ENCODE measurements around the gene COPS7A.

COPS7A gene, protein sequence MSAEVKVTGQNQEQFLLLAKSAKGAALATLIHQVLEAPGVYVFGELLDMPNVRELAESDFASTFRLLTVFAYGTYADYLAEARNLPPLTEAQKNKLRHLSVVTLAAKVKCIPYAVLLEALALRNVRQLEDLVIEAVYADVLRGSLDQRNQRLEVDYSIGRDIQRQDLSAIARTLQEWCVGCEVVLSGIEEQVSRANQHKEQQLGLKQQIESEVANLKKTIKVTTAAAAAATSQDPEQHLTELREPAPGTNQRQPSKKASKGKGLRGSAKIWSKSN

DNA sequence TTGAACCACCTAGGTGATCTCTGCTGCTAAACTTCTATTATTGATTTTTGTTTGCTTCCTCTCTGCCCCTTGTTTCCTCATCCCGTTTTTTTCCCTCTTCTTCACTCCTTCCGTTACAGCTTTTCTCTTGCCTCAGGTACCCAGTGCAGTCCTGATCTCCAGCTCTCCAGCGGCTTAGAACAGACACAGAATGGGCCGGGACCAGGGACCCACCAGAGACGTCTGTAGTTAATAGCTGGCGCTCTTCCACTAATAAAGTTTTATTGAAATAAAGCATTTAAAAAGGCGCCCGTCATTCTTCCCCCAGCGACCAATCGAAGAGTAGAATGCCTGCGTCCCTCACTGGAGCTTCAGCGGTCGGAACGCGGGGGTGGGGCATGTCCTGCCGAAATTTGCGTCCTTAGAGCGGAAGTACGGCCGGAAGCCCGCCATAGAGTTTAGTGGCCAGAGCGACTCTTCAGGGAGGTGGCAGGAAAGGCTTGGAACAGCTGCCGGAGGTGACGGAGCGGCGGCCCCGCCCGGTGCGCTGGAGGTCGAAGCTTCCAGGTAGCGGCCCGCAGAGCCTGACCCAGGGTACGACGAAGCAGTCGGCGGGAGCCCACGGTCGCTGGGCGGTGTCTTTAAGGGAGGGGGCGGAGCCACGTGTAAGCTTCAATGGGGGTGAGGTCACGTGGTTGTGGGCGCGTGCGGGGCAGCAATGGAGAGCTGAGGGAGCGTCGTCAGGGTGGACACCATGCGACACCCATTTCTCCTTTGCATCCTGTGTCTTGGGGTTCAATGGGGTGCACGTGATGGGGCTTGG lies at the start of gene COPS7A:
Gene COPS7A (plus strand): TSS at position 440 of the 802 bp plus-strand sequence. CDS start 611 bp downstream, outside the sequence.
- H3K36me3 Mint-ChIP-seq: peaks cover 5% of the 10 kb centered on the region
- peaks cover 24% of the 10 kb centered on the region for H3K4me1 Mint-ChIP-seq (ENCODE audit: low read depth)
- peak within 1 kb of the TSS; percentile 94 for H3K4me3 Mint-ChIP-seq
- no peaks in the 10 kb centered on the region for H3K9me3 Mint-ChIP-seq (ENCODE audit: low read depth)
- H3K27me3 Mint-ChIP-seq: no peaks in the 10 kb centered on the region
- H3K27ac Mint-ChIP-seq: peak within 1 kb of the TSS; percentile 95

- Mint-ChIP-seq H3K27me3 (no peaks in the 10 kb centered on the region), H3K27ac (no peak overlapping the region), H3K9me3 (ENCODE audit: low read depth) (no peaks in the 10 kb centered on the region), H3K36me3 (peaks cover 11% of the 10 kb centered on the region), H3K4me3 (no peak overlapping the region), H3K4me1 (ENCODE audit: low read depth) (peaks cover 8% of the 10 kb centered on the region)
Observed at GRCh38 chr12:6676962-6677361, 46.9 kb upstream of the COPS7A start.

DNA sequence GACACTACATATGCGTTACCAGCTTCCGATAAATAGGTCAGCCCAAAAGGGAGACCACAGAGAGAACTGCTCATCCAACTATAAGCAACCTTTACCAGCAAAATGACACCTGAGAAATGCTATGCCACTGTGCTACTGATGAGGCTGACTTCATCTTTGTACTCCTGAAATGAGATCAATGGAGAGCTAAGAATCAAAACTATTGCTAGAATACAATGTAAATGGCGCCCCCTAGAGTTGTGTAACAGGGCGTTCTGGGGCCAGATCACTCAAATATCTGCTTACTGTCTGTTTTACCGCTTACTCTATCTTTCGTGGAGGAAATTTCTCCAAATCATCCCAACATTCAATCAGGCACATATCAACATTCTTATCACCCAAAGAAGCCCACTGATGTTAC lies 39.2 kb upstream of the COPS7A start:
- Mint-ChIP-seq H3K36me3 (peaks cover 2% of the 10 kb centered on the region), H3K4me3 (peak overlapping the region; percentile 20), H3K4me1 (ENCODE audit: low read depth) (peaks cover 56% of the 10 kb centered on the region), H3K9me3 (ENCODE audit: low read depth) (no peaks in the 10 kb centered on the region), H3K27ac (peak overlapping the region; percentile 66), H3K27me3 (no peaks in the 10 kb centered on the region)

DNA sequence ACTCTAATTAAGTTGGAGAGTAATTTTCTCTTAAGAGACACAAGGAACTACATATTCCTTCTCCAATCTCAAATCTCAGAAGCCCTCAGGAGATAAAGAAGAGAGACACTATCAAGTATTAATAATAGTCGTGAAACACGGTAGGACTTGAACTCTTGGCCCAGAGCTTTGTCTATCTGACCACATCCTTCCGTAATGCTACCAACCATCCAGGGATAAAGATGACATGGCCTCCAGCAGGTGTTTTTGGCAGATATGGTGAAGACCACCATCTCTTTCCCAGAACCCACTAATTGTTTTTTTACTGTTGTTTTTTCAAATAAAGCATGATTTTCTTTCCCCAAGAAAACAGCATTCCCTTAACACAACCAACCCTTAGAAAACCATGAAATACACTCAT lies 38.0 kb upstream of the COPS7A start:
- no peaks in the 10 kb centered on the region for H3K9me3 Mint-ChIP-seq (ENCODE audit: low read depth)
- H3K36me3 Mint-ChIP-seq: peaks cover 2% of the 10 kb centered on the region
- H3K4me3 Mint-ChIP-seq: no peak overlapping the region
- H3K27ac Mint-ChIP-seq: peak overlapping the region; percentile 50
- no peaks in the 10 kb centered on the region for H3K27me3 Mint-ChIP-seq
- peaks cover 60% of the 10 kb centered on the region for H3K4me1 Mint-ChIP-seq (ENCODE audit: low read depth)

- peaks cover 52% of the 10 kb centered on the region for H3K4me1 Mint-ChIP-seq (ENCODE audit: low read depth)
- peak overlapping the region; percentile 94 for H3K27ac Mint-ChIP-seq
- peak overlapping the region; percentile 98 for H3K4me3 Mint-ChIP-seq
- H3K36me3 Mint-ChIP-seq: peaks cover 4% of the 10 kb centered on the region
- no peaks in the 10 kb centered on the region for H3K9me3 Mint-ChIP-seq (ENCODE audit: low read depth)
- no peaks in the 10 kb centered on the region for H3K27me3 Mint-ChIP-seq
Observed at GRCh38 chr12:6688543-6688998, 35.3 kb upstream of the COPS7A start.

DNA sequence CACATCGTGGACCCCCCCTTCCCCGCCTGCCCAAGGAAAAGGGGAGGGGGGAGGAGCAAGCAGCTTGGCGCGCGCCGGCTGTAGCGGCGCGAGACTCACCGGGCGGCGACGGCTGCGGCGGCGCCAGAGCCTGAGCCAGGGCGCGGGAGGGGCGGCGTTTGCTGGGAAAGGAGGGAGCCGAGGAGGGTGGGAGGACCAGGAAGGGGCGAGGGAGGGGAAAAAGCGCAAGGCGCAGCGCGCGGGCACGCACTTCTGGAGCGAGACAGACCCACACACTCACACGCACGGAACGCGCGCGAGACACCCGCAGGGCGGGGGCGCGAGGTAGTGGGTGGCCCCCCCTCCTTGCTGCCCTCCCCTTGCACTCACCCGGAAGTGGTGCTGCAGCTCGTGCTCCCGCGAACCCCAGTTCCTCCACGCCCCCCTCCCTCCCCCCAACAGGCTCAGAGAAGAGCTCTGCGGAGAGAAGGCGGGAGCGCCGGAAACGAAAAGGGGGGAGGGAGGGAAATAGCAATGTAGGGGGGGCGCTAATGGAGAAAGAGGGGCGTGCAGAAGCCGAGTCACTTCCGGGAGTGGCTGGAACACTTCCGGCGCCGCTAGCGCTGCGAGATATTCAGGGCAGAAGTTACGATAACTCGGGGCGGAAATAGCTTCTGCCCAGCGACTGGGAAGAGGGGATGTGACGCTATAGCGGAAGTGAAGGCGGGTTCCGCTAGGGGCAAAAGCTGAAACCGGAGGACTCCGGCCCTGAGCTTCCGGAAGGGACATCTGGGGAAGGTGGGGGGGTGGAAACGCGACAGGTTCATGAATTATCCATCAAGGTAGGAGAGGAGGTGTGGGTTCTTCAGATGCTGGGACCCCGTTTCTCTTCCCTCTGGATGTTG lies 34.6 kb upstream of the COPS7A start, which contains the start of gene ZNF384:
Gene ZNF384 (minus strand): TSS at position 377 of the 884 bp plus-strand sequence. CDS start 9,855 bp downstream, outside the sequence.
- Mint-ChIP-seq H3K4me3 (peak within 1 kb of the TSS; percentile 98), H3K36me3 (peaks cover 4% of the 10 kb centered on the region), H3K27ac (peak within 1 kb of the TSS; percentile 94), H3K4me1 (ENCODE audit: low read depth) (peaks cover 50% of the 10 kb centered on the region), H3K9me3 (ENCODE audit: low read depth) (no peaks in the 10 kb centered on the region), H3K27me3 (no peaks in the 10 kb centered on the region)

DNA sequence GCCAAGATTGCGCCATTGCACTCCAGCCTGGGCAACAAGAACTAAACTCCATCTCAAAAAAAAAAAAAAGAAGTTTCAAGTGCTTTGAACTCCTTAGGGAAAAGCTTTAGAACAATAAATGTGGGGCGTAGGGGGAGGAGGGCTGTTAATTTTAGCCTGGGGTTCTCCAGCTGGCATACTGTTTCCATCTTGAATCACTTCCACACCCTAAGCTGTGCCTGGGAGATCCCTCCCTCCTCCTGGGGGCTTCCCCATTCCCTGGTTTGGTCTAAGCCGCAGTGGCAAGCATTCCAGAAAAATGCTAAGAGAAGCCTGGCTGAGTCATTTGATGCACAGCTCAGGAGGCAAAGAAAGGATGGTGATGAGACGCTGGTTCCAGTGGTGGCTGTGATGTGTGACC lies 32.4 kb upstream of the COPS7A start:
- Mint-ChIP-seq H3K27ac (no peak overlapping the region), H3K4me1 (ENCODE audit: low read depth) (peaks cover 32% of the 10 kb centered on the region), H3K27me3 (no peaks in the 10 kb centered on the region), H3K4me3 (peak overlapping the region; percentile 54), H3K36me3 (peaks cover 4% of the 10 kb centered on the region), H3K9me3 (ENCODE audit: low read depth) (no peaks in the 10 kb centered on the region)

- Mint-ChIP-seq H3K27me3 (no peaks in the 10 kb centered on the region), H3K9me3 (ENCODE audit: low read depth) (no peaks in the 10 kb centered on the region), H3K36me3 (peaks cover 2% of the 10 kb centered on the region), H3K4me3 (no peak overlapping the region), H3K4me1 (ENCODE audit: low read depth) (peaks cover 18% of the 10 kb centered on the region), H3K27ac (no peak overlapping the region)
Observed at GRCh38 chr12:6692888-6693287, 31.0 kb upstream of the COPS7A start.

- H3K27me3 Mint-ChIP-seq: no peaks in the 10 kb centered on the region
- no peak overlapping the region for H3K4me3 Mint-ChIP-seq
- H3K36me3 Mint-ChIP-seq: peaks cover 2% of the 10 kb centered on the region
- peaks cover 12% of the 10 kb centered on the region for H3K4me1 Mint-ChIP-seq (ENCODE audit: low read depth)
- peak overlapping the region; percentile 54 for H3K27ac Mint-ChIP-seq
- H3K9me3 Mint-ChIP-seq (ENCODE audit: low read depth): no peaks in the 10 kb centered on the region
Observed at GRCh38 chr12:6693832-6694355, 30.0 kb upstream of the COPS7A start.

- Mint-ChIP-seq H3K4me3 (no peak overlapping the region), H3K9me3 (ENCODE audit: low read depth) (no peaks in the 10 kb centered on the region), H3K27ac (no peak overlapping the region), H3K36me3 (peaks cover 2% of the 10 kb centered on the region), H3K27me3 (peaks cover 6% of the 10 kb centered on the region), H3K4me1 (ENCODE audit: low read depth) (peaks cover 14% of the 10 kb centered on the region)
Observed at GRCh38 chr12:6694701-6695100, 29.1 kb upstream of the COPS7A start.

GRCh38 chr12:6695313-6696045 lies 28.4 kb upstream of the COPS7A start:
- Mint-ChIP-seq H3K4me1 (ENCODE audit: low read depth) (peaks cover 11% of the 10 kb centered on the region), H3K4me3 (no peak overlapping the region), H3K27ac (no peak overlapping the region), H3K9me3 (ENCODE audit: low read depth) (no peaks in the 10 kb centered on the region), H3K36me3 (peaks cover 2% of the 10 kb centered on the region), H3K27me3 (peaks cover 6% of the 10 kb centered on the region)

DNA sequence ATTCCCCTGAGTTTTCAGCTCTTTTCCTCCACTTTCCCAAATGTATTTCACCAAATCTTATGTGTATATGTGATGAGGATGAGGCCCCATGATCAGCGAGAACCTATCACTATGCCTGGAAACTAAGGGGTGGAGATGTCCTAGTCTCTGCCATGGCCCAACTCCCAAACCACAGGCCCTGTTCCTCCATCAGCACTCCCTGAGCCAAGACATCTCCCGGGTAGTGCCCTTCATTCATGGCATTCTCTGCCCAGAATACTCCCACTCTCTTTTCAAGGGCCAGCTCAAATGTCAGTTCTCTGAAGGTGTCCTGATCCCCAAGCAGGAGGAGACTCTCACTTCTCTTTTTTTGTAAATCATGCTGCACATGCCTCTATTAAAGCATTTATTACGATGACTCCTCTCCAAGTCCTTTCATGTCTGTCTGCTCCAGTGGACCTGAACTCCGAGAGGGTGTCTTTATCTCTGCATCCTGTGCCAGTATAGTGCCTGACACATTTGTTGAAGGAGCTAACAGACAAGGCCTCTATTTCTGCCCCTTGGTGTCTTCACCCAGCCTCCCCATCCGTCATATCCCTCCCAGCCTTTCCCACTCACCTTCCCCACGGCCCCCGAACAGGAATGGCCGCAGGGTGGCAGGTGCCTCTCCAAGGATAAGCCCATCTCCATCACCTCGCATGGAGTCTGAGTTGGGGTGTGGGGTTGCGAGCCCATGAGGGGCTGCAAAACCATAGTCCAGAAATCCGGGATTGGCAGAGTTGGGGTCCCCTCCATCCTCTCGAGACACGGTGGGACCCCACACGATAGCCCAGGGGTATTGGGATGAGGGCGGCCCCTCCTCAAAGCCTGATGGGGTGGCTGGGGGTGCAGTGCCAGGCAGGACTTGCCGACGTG lies 26.9 kb upstream of the COPS7A start:
- peaks cover 15% of the 10 kb centered on the region for H3K27me3 Mint-ChIP-seq
- H3K36me3 Mint-ChIP-seq: peaks cover 2% of the 10 kb centered on the region
- H3K4me3 Mint-ChIP-seq: no peak overlapping the region
- peaks cover 21% of the 10 kb centered on the region for H3K4me1 Mint-ChIP-seq (ENCODE audit: low read depth)
- no peaks in the 10 kb centered on the region for H3K9me3 Mint-ChIP-seq (ENCODE audit: low read depth)
- no peak overlapping the region for H3K27ac Mint-ChIP-seq

Data from activated naive CD8-positive, alpha-beta T cell (primary cell).